IMR-90 (cell line): Measurements from ENCODE around the gene ANKRD34C. TPM values are rescaled to one million over a fixed set of nuclear protein-coding genes. Genes with fewer than 3 reads are reported as not detected.

Source experiments
- ATAC-seq: fragments of 200-7000 bp; cut with Tn5 transposase; 2 replicates; pipeline ENCODE4 v1.9.1; 2020; ENCODE audit warnings: low read depth, mild to moderate bottlenecking, moderate library complexity
- BruUV-seq: library from RNA; stranded (reverse); fragments of 400-500 nt; replicated peaks from 2 replicates; lab custom pipeline; 2021; lab: Mats Ljungman, UMichigan
- CTCF ChIA-PET: fragments of 300-600 bp; formaldehyde crosslinking; extraction: SDS; loops from one replicate; lab custom pipeline; 2021; ENCODE audit warnings: antibody characterized with exemption; lab: Yijun Ruan, JAX
- POLR2A ChIA-PET: fragments of 300-600 bp; sonication (Branson Sonifier 250); formaldehyde crosslinking; loops from one replicate; lab custom pipeline; 2022; ENCODE audit warnings: antibody characterized with exemption; ENCODE audit not compliant: unreplicated experiment; lab: Charles Lee
- DNase-seq: peaks from one replicate; pipeline ENCODE4 v3.0.0; 2013
- H2AFZ ChIP-seq: replicated peaks from 2 replicates; pipeline ENCODE3; 2013; ENCODE audit warnings: low read length, mild to moderate bottlenecking; ENCODE audit not compliant: poor library complexity
- H2AK5ac ChIP-seq: 2 replicates; pipeline ENCODE4 v1.6.1; 2013; ENCODE audit warnings: low read depth, low read length, inconsistent platforms
- H2AK9ac ChIP-seq: replicated peaks from 2 replicates; pipeline ENCODE3; 2013; ENCODE audit warnings: mild to moderate bottlenecking, low read depth, low read length, moderate library complexity; ENCODE audit not compliant: poor library complexity
- H2BK120ac ChIP-seq: 2 replicates; pipeline ENCODE4 v1.6.1; 2013; ENCODE audit warnings: low read depth, low read length, inconsistent platforms
- H2BK15ac ChIP-seq: 3 replicates; pipeline ENCODE4 v1.6.1; 2013; ENCODE audit warnings: low read depth, low read length, inconsistent platforms
- H2BK20ac ChIP-seq: 2 replicates; pipeline ENCODE4 v1.6.1; 2013; ENCODE audit warnings: low read depth, mild to moderate bottlenecking, inconsistent platforms, low read length, moderate library complexity
- H2BK5ac ChIP-seq: 2 replicates; pipeline ENCODE4 v1.6.1; 2013; ENCODE audit warnings: mild to moderate bottlenecking, low read depth, low read length, inconsistent platforms; ENCODE audit not compliant: poor library complexity, severe bottlenecking
- H3K14ac ChIP-seq: replicated peaks from 2 replicates; pipeline ENCODE4 v1.6.1; 2013; ENCODE audit warnings: low read depth, low read length, inconsistent platforms
- H3K18ac ChIP-seq: 2 replicates; pipeline ENCODE4 v1.6.1; 2013; ENCODE audit warnings: low read depth, low read length, control low read depth
- H3K23ac ChIP-seq: 2 replicates; pipeline ENCODE4 v1.6.1; 2013; ENCODE audit warnings: low read depth, low read length, inconsistent platforms
- H3K27ac ChIP-seq: 2 replicates; pipeline ENCODE4 v1.5.1; 2013; ENCODE audit warnings: mild to moderate bottlenecking, control low read depth, low read length; ENCODE audit not compliant: insufficient read depth
- H3K27me3 ChIP-seq: 2 replicates; pipeline ENCODE4 v1.6.1; 2013; ENCODE audit warnings: low read length; ENCODE audit not compliant: control insufficient read depth, insufficient read depth
- H3K36me3 ChIP-seq: 2 replicates; pipeline ENCODE4 v1.6.1; 2013; ENCODE audit warnings: low read length, mixed read lengths; ENCODE audit not compliant: control insufficient read depth, insufficient read depth
- H3K4ac ChIP-seq: 2 replicates; pipeline ENCODE4 v1.6.1; 2013; ENCODE audit warnings: low read depth, low read length, inconsistent platforms
- H3K4me1 ChIP-seq: 2 replicates; pipeline ENCODE4 v1.6.1; 2013; ENCODE audit warnings: low read length, mixed read lengths; ENCODE audit not compliant: control insufficient read depth, insufficient read depth
- H3K4me2 ChIP-seq: 2 replicates; pipeline ENCODE4 v1.6.1; 2013; ENCODE audit warnings: low read depth, mild to moderate bottlenecking, control low read depth, low read length, moderate library complexity
- H3K4me3 ChIP-seq: 2 replicates; pipeline ENCODE4 v1.5.1; 2013; ENCODE audit warnings: low read depth, mild to moderate bottlenecking, control low read depth, low read length, moderate library complexity; ENCODE audit not compliant: insufficient read depth
- H3K56ac ChIP-seq: 2 replicates; pipeline ENCODE4 v1.6.1; 2013; ENCODE audit warnings: low read length, inconsistent platforms; ENCODE audit not compliant: insufficient read depth; ENCODE audit errors: extremely low read depth
- H3K79me1 ChIP-seq, 2 experiments: 2 replicates each; pipeline ENCODE4 v1.6.1; 2013; ENCODE audit warnings: low read length in 2 of 2, inconsistent platforms in 1 of 2, low read depth in 1 of 2
- H3K9ac ChIP-seq: 2 replicates; pipeline ENCODE4 v1.6.1; 2013; ENCODE audit warnings: low read depth, low read length, control low read depth
- H3K9me1 ChIP-seq: 2 replicates; pipeline ENCODE4 v1.6.1; 2013; ENCODE audit warnings: low read length, inconsistent platforms; ENCODE audit not compliant: insufficient read depth
- H3K9me3 ChIP-seq: 2 replicates; pipeline ENCODE4 v1.6.1; 2013; ENCODE audit warnings: low read length; ENCODE audit not compliant: control insufficient read depth, insufficient read depth
- H4K20me1 ChIP-seq: 2 replicates; pipeline ENCODE4 v1.6.1; 2013; ENCODE audit warnings: low read length, inconsistent platforms; ENCODE audit not compliant: insufficient read depth
- H4K5ac ChIP-seq: 2 replicates; pipeline ENCODE4 v1.6.1; 2013; ENCODE audit warnings: mild to moderate bottlenecking, low read depth, low read length, control low read depth
- H4K8ac ChIP-seq, 2 experiments: 2 replicates each; pipeline ENCODE4 v1.6.1; 2013; ENCODE audit warnings: low read depth in 2 of 2, low read length in 2 of 2, control low read depth in 1 of 2, inconsistent platforms in 1 of 2
- H4K91ac ChIP-seq: 2 replicates; pipeline ENCODE4 v1.6.1; 2013; ENCODE audit warnings: low read depth, low read length, inconsistent platforms; ENCODE audit not compliant: insufficient read depth
- CEBPB ChIP-seq: IDR thresholded peaks from 2 replicates; pipeline ENCODE4 v1.6.1; 2012; ENCODE audit warnings: low read depth, low read length, improper control_type of control experiment
- CHD1 ChIP-seq: IDR thresholded peaks from 2 replicates; pipeline ENCODE4 v1.6.1; 2012; ENCODE audit warnings: low read depth, low read length, improper control_type of control experiment
- MAFK ChIP-seq: IDR thresholded peaks from 2 replicates; pipeline ENCODE4 v1.6.1; 2012; ENCODE audit warnings: low read depth, low read length, improper control_type of control experiment
- MAZ ChIP-seq: IDR thresholded peaks from 2 replicates; pipeline ENCODE4 v1.6.1; 2012; ENCODE audit warnings: low read depth, mild to moderate bottlenecking, low read length, improper control_type of control experiment, moderate library complexity, borderline replicate concordance
- MXI1 ChIP-seq: IDR thresholded peaks from 2 replicates; pipeline ENCODE4 v1.6.1; 2012; ENCODE audit warnings: low read depth, mild to moderate bottlenecking, low read length, moderate library complexity, borderline replicate concordance
- NFE2L2 ChIP-seq: fragments of 150-350 bp; IDR thresholded peaks from 2 replicates; pipeline ENCODE4 v1.6.1; 2016; ENCODE audit warnings: low read depth, mild to moderate bottlenecking, low read length
- RAD21 ChIP-seq: IDR thresholded peaks from 2 replicates; pipeline ENCODE4 v1.6.1; 2012; ENCODE audit warnings: low read length, improper control_type of control experiment
- RCOR1 ChIP-seq: IDR thresholded peaks from 2 replicates; pipeline ENCODE4 v1.6.1; 2012; ENCODE audit warnings: mild to moderate bottlenecking, low read length, improper control_type of control experiment; ENCODE audit not compliant: insufficient replicate concordance
- WGBS, 2 experiments: methylation state at CpG; one replicate each; pipeline versions ENCODE4 v1.1.5 to v1.1.7; 2013; ENCODE audit warnings: missing lambda C conversion rate in 2 of 2; ENCODE audit not compliant: insufficient read length in 1 of 2; ENCODE audit errors: extremely low coverage in 2 of 2; 5-methylcytosine and 5-hydroxymethylcytosine counted together
- dilution Hi-C: fragments of 300-500 bp; cut with HindIII; formaldehyde crosslinking; loops from one replicate; pipeline ENCODE4 v1.14.3; 2018; ENCODE audit warnings: low sequenced_read_pairs; ENCODE audit not compliant: unreplicated experiment
- in situ Hi-C: fragments of 300-500 bp; cut with MboI; formaldehyde crosslinking; loops from 3 replicates; pipeline ENCODE4 v1.14.3; 2019; ENCODE audit warnings: low sequenced_read_pairs, inconsistent platforms, mixed read lengths
- intact Hi-C: fragments of 100-400 bp; cut with micrococcal nuclease; formaldehyde crosslinking; loops from 2 replicates; pipeline ENCODE4 v1.10.0; 2022
- polyA plus RNA-seq, 3 experiments: library from polyadenylated mRNA; depleted of rRNA; stranded (reverse); fragments of >200 nt; gene quantifications; 2 replicates each; pipeline ENCODE4 v1.2.3, GENCODE V29; 2012; ENCODE audit warnings: low replicate concordance in 1 of 3
- total RNA-seq: library from RNA; depleted of rRNA; stranded (reverse); fragments of >200 nt; gene quantifications from 2 replicates; pipeline ENCODE4 v1.2.3, GENCODE V29; 2012
- TF ChIP-seq, protein P1 (sequence below): conservative IDR thresholded peaks from 2 replicates; pipeline ENCODE4 v1.5.1; 2012; ENCODE audit warnings: mild to moderate bottlenecking, low read depth, low read length, improper control_type of control experiment
- TF ChIP-seq, protein P2 (sequence below): fragments of 150-350 bp; IDR thresholded peaks from 2 replicates; pipeline ENCODE4 v1.6.1; 2016; ENCODE audit warnings: low read depth, mild to moderate bottlenecking, low read length, moderate library complexity, borderline replicate concordance
- TF ChIP-seq, protein P3 (sequence below): fragments of 150-350 bp; IDR thresholded peaks from 2 replicates; pipeline ENCODE4 v1.6.1; 2017; ENCODE audit warnings: mild to moderate bottlenecking, antibody characterized with exemption, low read length, low read depth

ANKRD34C gene
- total and polyA plus RNA-seq, 2 of the 4 experiments (the other 2 are of a cell fraction) = not detected

DNA sequence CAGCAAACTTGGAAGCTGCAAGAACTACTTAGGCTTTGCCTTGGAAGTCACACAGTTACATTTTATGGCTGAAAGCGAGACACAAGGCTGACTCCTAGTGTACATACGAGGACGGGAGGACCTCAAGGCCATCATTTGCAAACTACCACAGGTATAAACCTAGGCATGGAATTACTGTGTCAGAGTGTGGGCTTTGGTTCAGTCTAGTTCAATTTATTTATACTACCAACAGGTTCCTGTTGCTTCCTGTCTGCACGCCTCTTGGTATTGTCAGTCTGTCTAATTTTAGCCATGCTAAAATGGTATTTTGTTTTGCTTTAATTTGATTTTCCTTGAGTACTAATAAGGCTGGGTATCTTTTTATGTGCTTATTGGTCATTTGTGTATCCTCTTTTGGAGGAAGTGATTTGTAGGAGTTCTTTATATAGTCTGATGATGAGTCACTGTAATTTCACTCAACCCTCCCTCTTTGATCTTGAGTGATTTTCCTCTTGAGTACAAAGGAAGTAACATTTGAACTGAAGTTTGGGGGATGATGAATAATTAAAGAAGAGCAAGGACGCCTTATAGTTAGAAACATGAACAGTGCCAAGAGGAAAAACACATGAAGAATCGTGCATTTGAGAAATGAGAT, 8.2 kb downstream of the ANKRD34C start:
- dilution Hi-C loops = no loop called here

More for the DNA sequence above, 8.2 kb downstream of the ANKRD34C start:
- Histone ChIP-seq H3K27me3 (no peaks in the 10 kb centered on the region), H2AK9ac (no peak overlapping the region), H2BK5ac (no peak overlapping the region), H3K9me3 (no peaks in the 10 kb centered on the region), H3K27ac (no peak overlapping the region), H3K4me1 (no peaks in the 10 kb centered on the region), H2AK5ac (no peak overlapping the region), H2BK120ac (no peak overlapping the region), H3K18ac (no peak overlapping the region), H4K5ac (no peak overlapping the region), H3K4me3 (no peak overlapping the region), H3K56ac (no peak overlapping the region), H2BK20ac (no peak overlapping the region), H3K4me2 (no peak overlapping the region), H3K14ac (no peak overlapping the region), H4K91ac (no peak overlapping the region), H3K79me1 (no peaks in the 10 kb centered on the region), H3K4ac (no peak overlapping the region), H4K20me1 (no peaks in the 10 kb centered on the region), H2AFZ (no peak overlapping the region), H4K8ac (no peak overlapping the region), H3K23ac (no peak overlapping the region), H2BK15ac (no peak overlapping the region), H3K36me3 (no peaks in the 10 kb centered on the region), H3K9ac (no peak overlapping the region), H3K9me1 (no peaks in the 10 kb centered on the region)
- whole genome bisulfite sequencing, 2 experiments = no CpG with 5 or more reads among the region's 6 CpGs
- CTCF ChIA-PET = no interaction called here
- no peak for TF ChIP-seq RCOR1
- no peak for TF ChIP-seq CEBPB
- no peak for TF ChIP-seq RAD21
- no peak for TF ChIP-seq NFE2L2
- TF ChIP-seq, protein P1, sequence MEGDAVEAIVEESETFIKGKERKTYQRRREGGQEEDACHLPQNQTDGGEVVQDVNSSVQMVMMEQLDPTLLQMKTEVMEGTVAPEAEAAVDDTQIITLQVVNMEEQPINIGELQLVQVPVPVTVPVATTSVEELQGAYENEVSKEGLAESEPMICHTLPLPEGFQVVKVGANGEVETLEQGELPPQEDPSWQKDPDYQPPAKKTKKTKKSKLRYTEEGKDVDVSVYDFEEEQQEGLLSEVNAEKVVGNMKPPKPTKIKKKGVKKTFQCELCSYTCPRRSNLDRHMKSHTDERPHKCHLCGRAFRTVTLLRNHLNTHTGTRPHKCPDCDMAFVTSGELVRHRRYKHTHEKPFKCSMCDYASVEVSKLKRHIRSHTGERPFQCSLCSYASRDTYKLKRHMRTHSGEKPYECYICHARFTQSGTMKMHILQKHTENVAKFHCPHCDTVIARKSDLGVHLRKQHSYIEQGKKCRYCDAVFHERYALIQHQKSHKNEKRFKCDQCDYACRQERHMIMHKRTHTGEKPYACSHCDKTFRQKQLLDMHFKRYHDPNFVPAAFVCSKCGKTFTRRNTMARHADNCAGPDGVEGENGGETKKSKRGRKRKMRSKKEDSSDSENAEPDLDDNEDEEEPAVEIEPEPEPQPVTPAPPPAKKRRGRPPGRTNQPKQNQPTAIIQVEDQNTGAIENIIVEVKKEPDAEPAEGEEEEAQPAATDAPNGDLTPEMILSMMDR = no peak
- TF ChIP-seq, protein P2, sequence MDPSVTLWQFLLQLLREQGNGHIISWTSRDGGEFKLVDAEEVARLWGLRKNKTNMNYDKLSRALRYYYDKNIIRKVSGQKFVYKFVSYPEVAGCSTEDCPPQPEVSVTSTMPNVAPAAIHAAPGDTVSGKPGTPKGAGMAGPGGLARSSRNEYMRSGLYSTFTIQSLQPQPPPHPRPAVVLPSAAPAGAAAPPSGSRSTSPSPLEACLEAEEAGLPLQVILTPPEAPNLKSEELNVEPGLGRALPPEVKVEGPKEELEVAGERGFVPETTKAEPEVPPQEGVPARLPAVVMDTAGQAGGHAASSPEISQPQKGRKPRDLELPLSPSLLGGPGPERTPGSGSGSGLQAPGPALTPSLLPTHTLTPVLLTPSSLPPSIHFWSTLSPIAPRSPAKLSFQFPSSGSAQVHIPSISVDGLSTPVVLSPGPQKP = no peak
- TF ChIP-seq MXI1 = no peak
- TF ChIP-seq MAFK = no peak
- TF ChIP-seq, protein P3, sequence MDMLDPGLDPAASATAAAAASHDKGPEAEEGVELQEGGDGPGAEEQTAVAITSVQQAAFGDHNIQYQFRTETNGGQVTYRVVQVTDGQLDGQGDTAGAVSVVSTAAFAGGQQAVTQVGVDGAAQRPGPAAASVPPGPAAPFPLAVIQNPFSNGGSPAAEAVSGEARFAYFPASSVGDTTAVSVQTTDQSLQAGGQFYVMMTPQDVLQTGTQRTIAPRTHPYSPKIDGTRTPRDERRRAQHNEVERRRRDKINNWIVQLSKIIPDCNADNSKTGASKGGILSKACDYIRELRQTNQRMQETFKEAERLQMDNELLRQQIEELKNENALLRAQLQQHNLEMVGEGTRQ = no peak
- TF ChIP-seq CHD1 = no peak
- TF ChIP-seq MAZ = no peak
- POLR2A ChIA-PET = no interaction called here
- no TSS peak for BruUV-seq
- ATAC-seq (no peak), DNase-seq (no peak)
- in situ Hi-C loops = no loop called here
- intact Hi-C loops = no loop called here
